Renal cortical epithelial cell (primary cell): Measurements from ENCODE around the gene OPN1MW3. TPM values are rescaled to one million over a fixed set of nuclear protein-coding genes. Genes with fewer than 3 reads are reported as not detected.
A peak's percentile ranks its signal among the peaks of the same experiment; 100 is the strongest.
"Not testable (repeated sequence)": the region's sequence is repeated elsewhere in the genome, so short reads cannot be mapped to it uniquely, and the experiment has no call there.

Experiments
- DNase-seq: peaks from one replicate; pipeline ENCODE4 v3.0.0-alpha.2; 2011; ENCODE audit warnings: low read depth
- total RNA-seq: library from RNA; depleted of rRNA; stranded (reverse); fragments of >200 nt; gene quantifications from 2 replicates; pipeline ENCODE4 v1.2.3, GENCODE V29; 2014

The OPN1MW3 gene
- total RNA-seq, 1 donor from 2014 or later: not detected

DNA sequence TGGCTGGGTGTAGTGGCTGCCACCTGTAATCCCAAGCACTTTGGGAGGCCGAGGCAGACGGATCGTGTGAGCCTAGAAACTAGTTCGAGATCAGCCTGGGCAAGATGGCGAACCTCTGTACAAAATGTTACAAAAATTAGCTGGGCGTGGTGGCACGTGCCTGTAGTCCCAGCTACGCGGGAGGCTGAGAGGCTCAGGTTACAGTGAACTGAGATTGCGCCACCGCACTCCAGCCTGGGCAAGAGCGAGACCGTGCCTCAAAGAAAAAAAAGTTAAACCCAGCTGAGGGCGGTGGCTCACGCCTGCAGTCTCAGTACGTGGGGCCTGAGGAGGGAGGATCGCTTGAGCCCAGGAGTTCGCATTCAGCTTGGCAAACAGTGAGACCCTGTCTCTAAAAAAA is 39.3 kb downstream of the OPN1MW3 start:
- DNase-seq: no peak

DNA sequence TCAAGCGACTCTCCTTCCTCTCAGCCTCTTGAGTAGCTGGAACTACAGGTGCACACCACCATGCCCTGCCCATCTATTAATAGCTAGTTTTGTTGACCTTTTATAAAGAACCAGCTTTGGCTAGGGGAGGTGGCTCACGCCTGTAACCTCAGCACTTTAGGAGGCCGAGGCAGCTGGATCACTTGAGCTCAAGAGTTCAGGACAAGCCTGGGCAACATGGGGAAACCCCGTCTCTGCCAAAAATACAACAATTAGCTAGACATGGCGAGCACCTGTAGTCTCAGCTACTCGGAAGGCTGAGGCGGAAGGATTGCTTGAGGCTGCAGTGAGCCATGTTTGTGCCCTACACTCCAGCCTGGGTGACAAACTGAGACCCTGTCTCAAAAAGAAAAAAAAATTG is 40.9 kb downstream of the OPN1MW3 start:
- no peak for DNase-seq

DNA sequence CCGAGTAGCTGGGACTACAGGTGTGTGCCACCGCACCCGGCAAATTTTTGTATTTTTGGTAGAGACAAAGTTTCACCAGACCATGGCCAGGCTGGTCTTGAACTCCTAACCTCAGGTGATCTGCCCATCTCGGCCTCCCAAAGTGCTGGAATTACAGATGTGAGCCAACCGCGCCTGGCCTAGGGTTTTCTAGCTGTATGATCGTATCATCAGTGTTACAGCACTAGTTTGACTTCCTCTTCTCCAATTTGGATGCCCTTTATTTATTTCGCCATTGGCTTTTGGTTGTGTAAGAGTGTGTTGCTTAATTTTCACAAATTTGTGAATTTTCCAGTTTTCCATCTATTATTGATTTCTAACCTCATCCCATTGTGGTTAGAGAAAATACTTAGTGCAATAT is 43.4 kb downstream of the OPN1MW3 start:
- DNase-seq: no peak

DNA sequence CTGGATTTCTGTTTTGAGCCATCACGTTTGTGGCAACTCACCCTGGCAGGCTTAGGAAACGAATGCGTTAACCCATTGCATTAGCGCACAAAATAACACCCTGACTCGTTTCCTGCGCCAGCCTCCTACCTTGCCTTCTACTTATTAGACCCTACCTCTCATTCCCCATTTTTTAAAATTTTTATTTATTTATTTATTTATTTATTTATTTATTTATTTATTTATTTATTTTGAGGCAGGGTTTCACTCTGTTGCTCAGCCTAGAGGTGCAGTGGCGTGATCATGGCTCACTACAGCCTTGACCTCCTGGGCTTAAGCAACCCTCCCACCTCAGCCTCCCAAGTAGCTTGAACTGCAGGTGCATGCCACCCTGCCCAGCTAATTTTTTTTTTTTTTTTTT is 45.6 kb downstream of the OPN1MW3 start:
- DNase-seq: not testable (repeated sequence)

DNA sequence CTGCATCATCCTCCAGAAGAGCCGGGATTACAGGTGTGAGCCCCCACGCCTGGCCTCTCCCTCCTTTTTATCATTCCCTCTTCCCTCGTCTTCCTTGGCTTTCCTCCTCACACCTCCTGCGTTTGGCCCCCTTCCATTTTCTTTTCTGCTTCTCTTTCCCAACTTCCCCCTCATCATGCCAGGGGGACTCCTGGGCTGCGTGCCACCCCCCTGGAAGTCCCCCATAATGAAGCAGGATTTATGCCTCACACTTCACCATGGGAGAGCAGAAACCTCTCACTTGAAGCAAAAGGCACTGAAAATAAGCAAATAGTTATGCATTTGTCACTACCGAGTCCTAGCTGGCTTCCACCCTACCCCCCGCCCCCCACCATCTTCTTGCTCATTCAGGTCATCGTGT is 46.1 kb downstream of the OPN1MW3 start:
- no peak for DNase-seq

DNA sequence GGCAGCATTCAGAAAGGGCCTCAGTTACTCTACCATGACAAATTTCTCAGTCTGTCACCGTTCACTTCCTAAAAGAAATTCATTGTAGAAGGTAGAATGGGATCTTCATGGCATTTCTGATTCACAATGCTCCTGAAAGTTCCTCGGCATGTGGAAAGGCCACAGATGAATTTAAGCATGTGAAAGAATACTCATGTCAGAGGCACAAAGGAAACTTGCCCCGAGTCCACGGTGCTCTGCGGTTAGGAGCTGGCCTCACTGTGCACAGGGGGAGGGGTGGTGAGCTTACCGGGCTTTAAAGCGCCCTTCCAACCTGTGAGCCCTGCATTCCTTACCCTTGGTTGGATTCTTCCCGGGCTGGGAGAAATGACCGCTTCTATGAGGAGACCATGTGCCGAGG is 47.5 kb downstream of the OPN1MW3 start:
- peak; percentile 29 for DNase-seq

DNA sequence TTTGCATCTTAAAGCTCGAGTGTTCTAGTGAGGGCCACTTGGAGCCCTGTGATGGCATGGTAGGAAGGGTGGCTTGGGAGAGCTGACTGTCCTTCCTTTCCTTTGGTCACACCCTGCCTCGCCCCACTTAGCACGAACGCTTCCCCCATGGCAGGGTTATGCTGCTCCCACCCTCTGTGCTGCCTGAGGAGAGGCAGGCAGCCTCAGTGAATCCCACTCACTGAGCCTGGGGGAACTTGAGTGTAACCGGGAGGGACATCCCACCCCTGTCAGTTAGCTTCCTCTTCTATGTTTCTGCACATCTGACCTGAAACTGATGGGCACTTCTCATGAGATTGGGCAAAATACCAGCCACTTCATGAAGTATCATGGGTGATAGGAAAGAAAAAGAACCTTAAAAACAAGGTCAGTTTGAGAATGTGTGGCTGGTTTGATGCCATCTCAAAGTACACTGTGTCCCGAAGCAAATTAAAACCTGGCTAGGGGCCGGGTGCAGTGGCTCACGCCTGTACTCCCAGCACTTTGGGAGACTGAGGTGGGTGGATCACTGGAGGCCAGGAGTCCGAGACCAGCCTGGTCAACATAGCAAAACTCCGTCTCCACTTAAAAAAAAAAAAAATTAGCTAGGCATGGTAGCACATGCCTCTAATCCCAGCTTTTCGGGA is 48.3 kb downstream of the OPN1MW3 start:
- no peak for DNase-seq

DNA sequence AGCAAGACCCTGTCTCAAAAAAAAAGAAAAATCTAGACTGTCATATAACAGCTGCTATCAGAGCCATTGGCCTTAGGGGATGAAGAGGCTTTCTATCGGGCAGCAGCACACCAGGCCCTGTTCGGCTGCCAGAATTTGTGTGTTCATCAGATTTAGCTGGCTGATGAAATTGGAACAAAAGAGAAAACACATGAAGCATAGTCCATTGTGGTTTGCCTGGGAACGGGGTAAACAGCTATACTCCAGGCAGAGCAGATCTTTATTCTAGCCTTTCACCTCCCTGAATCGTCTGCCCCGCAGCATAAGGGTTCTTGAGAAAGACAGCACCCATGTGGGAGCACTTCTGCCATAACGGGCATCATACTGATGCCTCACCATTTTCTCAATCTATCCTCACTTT is 49.8 kb downstream of the OPN1MW3 start:
- DNase-seq: no peak

DNA sequence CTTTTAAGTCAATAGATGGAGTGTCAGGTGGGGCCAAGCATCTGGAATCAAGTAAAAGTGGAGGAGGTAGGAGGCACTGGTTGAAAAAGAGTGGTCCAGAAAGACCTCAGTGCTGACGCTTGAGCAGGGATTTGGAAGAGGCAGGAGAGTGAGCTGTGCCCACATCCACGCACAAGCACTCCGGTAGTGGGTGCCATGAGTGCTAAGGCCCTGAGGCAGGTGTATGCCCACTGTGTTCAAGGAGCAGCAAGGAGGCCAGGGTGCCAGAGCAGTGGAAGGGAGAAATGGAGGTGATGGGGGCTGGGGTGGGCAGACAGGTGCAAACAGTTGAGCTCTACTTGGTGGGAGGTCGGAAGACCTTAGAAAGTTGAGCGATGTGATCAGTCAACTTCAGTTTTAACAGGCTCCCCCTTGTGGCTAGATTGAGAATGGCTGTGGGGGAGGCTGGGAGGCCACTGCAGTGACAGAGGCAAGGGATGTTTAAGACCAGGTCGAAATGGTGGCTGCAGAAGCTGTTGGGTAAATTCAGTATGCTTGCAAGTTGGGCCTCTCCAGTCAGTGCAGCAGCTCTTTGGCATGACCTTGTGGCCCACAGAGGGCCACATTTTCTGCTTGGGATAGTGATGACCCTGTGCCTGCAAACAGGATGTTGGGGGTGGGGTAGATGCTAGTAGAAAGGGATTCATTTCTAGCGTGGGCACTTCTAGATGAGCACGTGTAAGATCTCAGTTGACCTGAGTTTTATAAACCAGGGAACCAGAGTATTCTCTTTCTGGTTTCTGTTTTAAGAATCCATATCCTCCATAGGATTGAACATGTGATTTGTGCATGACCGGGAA is 50.9 kb downstream of the OPN1MW3 start:
- peak; percentile 15 for DNase-seq

DNA sequence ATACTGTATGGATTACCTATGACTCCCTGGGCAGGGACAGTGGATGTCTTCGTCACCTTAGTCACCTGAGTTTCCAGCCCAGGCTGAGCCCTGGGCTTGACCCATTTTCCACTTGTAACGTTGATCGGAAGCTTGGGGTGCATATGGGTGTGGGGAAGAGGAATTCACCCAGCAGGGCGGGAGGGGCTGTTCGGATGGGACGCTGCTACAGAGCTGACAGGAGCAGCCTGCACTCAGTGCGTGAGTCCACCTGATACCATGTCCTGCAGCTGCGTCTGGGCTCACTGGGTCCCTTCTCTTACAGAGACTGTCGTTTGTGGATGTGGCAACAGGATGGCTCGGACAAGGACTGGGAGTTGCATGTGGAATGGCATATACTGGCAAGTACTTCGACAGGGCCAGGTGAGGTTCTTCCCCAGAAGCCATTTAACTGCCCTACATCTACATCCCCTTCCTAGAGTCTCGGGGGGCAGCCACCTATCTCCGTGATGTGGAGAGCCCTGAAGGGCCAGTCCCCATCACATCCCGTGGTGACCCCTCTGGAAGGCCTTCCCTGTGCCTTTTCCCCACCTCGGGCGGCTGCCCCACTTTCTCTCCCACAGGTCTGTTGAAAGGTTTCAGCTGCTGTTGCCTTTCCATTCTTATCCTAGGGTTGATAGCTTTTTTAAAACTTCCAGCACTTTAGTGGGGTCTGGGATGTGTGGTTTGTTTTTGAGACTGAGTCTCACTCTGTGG is 51.8 kb downstream of the OPN1MW3 start:
- no peak for DNase-seq

DNA sequence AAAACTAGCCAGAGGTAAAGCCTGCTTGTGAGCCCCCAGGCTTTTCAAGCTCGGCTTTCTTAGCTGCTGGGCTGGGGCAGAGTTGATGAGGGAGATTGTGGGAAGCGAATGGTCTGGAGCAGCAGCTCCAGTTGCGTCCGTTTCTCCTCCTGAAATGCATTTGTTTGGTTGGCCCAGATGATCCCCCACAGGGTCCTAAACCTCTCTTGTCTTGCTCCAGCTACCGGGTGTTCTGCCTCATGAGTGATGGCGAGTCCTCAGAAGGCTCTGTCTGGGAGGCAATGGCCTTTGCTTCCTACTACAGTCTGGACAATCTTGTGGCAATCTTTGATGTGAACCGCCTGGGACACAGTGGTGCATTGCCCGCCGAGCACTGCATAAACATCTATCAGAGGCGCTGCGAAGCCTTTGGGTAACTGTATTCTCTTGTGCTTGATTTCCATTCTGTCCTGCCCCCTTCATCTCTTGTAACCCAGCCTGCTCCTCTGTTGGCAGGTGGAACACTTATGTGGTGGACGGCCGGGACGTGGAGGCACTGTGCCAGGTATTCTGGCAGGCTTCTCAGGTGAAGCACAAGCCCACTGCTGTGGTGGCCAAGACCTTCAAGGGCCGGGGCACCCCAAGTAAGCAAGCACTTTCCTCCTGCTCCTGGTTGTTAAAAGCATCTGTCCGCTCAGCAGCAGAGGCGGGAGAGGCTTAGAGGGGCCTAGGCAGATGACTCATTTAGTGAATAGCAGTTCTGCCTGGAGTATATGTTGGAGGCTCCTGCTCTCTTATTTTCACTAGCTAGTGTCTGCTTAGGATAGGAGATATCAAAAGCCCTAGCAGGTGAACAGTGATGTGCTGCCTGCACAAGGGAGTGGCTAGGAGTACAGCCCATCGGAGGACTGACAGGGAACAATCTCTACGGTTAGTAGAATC is 53.5 kb downstream of the OPN1MW3 start:
- DNase-seq: no peak

DNA sequence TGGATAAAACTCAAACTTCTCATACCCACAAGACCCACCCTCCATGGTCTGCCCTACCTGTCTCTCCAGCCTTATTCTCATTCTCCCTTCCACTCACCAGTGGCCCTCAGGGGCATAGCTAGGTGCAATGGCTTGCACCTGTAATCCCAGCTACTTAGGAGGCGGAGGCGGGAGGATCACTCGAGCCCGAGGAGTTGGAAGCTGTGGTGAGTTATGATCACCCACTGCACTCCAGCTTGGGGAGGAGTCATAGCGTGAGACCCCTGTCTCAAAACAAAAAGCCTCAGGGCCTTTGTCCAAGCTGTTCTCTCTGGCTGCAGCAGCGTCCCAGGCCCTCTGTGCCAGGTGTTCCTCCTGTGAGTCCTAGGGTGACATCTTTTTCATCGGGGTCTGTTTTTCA is 54.7 kb downstream of the OPN1MW3 start:
- DNase-seq: no peak

DNA sequence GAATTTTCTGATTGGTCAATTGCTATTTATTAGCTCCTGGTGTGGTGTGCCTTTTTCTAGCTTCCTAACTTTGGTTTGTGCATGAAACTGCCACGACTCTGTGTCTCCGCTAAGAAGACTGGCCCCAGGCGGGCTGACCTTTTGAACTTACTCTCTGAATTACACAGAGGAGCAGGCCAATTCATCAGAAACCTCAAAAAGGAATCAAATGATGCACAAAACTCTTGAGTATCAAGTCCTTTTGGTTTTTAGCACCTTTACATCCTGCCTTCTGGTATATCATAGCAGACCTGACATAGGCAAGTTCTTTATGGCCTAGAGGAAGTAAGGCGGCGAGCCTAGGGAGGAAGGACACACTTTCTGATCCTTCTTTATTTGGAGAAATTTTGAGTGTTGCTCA is 55.8 kb downstream of the OPN1MW3 start:
- DNase-seq: no peak

DNA sequence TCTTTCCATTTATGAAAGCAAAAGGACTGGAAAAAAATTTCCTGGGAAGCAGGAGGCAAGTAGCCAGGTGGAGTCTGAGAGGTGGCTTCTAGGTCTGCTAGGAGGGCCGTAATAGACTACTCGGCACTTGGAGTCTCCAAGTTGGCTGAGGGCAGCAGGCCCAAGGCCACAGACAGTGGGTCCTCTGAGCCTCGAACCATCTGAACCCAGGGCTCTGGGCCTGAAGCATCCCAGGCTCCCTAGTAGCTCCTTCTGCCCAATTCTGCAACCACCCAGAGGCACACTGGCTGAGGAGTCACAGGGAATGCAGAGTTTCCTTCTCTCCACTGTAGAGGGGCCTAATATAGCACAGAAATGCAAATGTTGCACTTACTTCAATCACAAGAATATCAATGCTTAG is 58.0 kb downstream of the OPN1MW3 start:
- no peak for DNase-seq

DNA sequence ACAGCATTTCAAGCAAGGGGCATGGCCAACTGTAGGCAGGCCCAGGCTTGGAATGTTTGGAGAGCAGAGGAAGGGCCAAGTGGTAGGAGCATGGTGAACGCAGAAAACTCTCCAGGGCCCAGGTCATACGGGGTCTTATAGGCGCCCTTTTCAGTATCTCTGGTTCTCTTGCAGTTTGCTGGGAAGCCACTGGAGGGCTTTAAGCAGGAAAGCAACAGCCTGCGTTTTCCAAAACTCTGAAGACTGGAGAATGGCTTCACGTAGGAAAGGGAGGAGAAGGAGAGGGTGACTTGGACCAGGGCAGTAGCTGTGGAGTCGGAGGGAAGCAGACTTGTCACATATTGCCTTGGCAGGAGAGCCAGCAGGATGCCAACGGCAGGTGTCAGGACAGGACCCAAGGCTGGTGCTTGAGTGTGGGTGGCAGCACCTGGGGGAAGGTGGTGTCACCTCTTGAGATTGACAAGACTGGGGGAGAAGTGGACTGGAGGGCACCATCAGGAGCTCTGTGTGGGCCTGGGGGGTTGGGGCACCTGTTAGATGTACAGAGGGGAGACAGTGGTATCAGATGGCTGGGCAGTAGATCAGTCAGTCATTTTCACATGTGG is 60.1 kb downstream of the OPN1MW3 start:
- DNase-seq: peak; percentile 3

DNA sequence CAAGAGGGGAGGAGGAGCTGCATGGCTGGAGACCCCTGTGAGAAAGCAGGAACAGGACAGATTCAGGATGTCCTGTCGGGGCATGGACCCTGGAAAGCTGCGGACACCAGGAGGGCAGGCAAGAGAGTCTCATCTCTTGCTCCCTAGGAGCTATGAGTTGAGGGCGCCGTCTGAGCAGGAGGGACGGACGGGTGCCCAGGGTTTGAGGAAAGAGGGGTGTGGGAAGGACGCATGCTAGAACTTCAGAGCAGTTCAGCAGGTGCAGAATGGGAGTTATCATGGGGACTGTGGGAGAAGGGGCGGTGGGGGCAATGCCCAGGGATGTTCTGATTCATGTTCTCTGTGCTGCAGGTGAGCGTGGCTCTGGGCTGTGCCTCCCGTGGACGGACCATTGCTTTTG is 63.0 kb downstream of the OPN1MW3 start:
- DNase-seq: no peak

Other genes with a start within 250 kb of the OPN1MW3 start
- 78.7 and 79.4 TPM in 2 replicates for gene IRAK1, start 237.7 kb upstream of the OPN1MW3 start, total RNA-seq
- gene MECP2, start 159.9 kb upstream of the OPN1MW3 start, total RNA-seq: 16.7 and 32.1 TPM in 2 replicates
- gene OPN1LW, start 113.3 kb upstream of the OPN1MW3 start, total RNA-seq: not detected in 2 replicates
- not detected in 2 replicates for gene OPN1MW, start 75.0 kb upstream of the OPN1MW3 start, total RNA-seq
- not detected in 2 replicates for gene OPN1MW2, start 37.8 kb upstream of the OPN1MW3 start, total RNA-seq
- gene TEX28, start 37.5 kb downstream of the OPN1MW3 start, total RNA-seq: not detected in 2 replicates
- not detected in 2 replicates for gene TKTL1, start 38.2 kb downstream of the OPN1MW3 start, total RNA-seq
- gene FLNA, start 117.1 kb downstream of the OPN1MW3 start, total RNA-seq: 1,833 and 2,112 TPM in 2 replicates
- 14.9 and 16.8 TPM in 2 replicates for gene EMD, start 121.7 kb downstream of the OPN1MW3 start, total RNA-seq
- 3,735 and 5,196 TPM in 2 replicates for gene RPL10, start 140.8 kb downstream of the OPN1MW3 start, total RNA-seq
- gene DNASE1L1, start 151.7 kb downstream of the OPN1MW3 start, total RNA-seq: 34.7 and 42.5 TPM in 2 replicates
- gene TAFAZZIN, start 154.0 kb downstream of the OPN1MW3 start, total RNA-seq: 16.8 and 21.2 TPM in 2 replicates
- 69.8 and 70.8 TPM in 2 replicates for gene ATP6AP1, start 171.1 kb downstream of the OPN1MW3 start, total RNA-seq
- gene GDI1, start 179.6 kb downstream of the OPN1MW3 start, total RNA-seq: 37.3 and 104 TPM in 2 replicates
- gene FAM50A, start 186.6 kb downstream of the OPN1MW3 start, total RNA-seq: 65.8 and 71.8 TPM in 2 replicates
- 13.0 and 33.7 TPM in 2 replicates for gene PLXNA3, start 200.7 kb downstream of the OPN1MW3 start, total RNA-seq
- 14.0 and 24.5 TPM in 2 replicates for gene LAGE3, start 221.7 kb downstream of the OPN1MW3 start, total RNA-seq
- 48.8 and 65.8 TPM in 2 replicates for gene UBL4A, start 229.0 kb downstream of the OPN1MW3 start, total RNA-seq
- 10.9 and 47.0 TPM in 2 replicates for gene SLC10A3, start 233.0 kb downstream of the OPN1MW3 start, total RNA-seq